SK-N-SH (cell line): ENCODE results near the gene CCDC169. TPM values are rescaled to one million over a fixed set of nuclear protein-coding genes. Genes with fewer than 3 reads are reported as not detected.

Experiments
- CTCF ChIA-PET: fragments of 300-600, 350-600 bp; formaldehyde crosslinking; extraction: SDS; loops from one replicate; lab custom pipeline; 2021; lab: Yijun Ruan, JAX
- POLR2A ChIA-PET: fragments of 350-600 bp; sonication (Branson Sonifier 250); formaldehyde crosslinking; extraction: SDS; loops from one replicate; lab custom pipeline; 2020; ENCODE audit warnings: antibody characterized with exemption, inconsistent platforms; lab: Yijun Ruan, JAX
- DNase-seq: peaks from one replicate; pipeline ENCODE4 v3.0.0; 2012
- H2AFZ ChIP-seq: fragments of 200-600 bp; sonication (generic); 2 replicates; pipeline ENCODE4 v1.8.1; 2016; ENCODE audit warnings: antibody characterized with exemption, mild to moderate bottlenecking, low read depth
- H3F3A ChIP-seq: fragments of 200-600 bp; sonication (generic); replicated peaks from 2 replicates; pipeline ENCODE3; 2016; ENCODE audit warnings: antibody characterized with exemption, mild to moderate bottlenecking; ENCODE audit not compliant: insufficient read depth
- H3K27ac ChIP-seq, 2 experiments: fragments of 200-500 bp in 1 of 2; fragments of 200-600 bp in 1 of 2; sonication (Bioruptor generic) in 1 of 2; sonication (generic), shearing (Covaris generic) in 1 of 2; 2 replicates each; pipeline versions ENCODE4 v1.5.1 to v1.6.1; 2014 to 2016; ENCODE audit warnings: low read depth in 2 of 2, inconsistent platforms in 1 of 2, low read length in 1 of 2, mild to moderate bottlenecking in 1 of 2, mixed read lengths in 1 of 2
- H3K27me3 ChIP-seq: fragments of 200-600 bp; sonication (generic), shearing (Covaris generic); 2 replicates; pipeline ENCODE4 v1.6.1; 2016; ENCODE audit warnings: mixed run types; ENCODE audit not compliant: insufficient read depth
- H3K36me3 ChIP-seq, 2 experiments: fragments of 200-500 bp in 1 of 2; fragments of 200-600 bp in 1 of 2; sonication (Bioruptor generic) in 1 of 2; sonication (generic) in 1 of 2; replicated peaks in 1 of 2; 2 replicates each; pipeline versions ENCODE3 to v1.5.1; 2014 to 2016; ENCODE audit warnings: low read length in 1 of 2, mild to moderate bottlenecking in 1 of 2; ENCODE audit not compliant: insufficient read depth in 2 of 2, control insufficient read depth in 1 of 2
- H3K4me1 ChIP-seq, 2 experiments: fragments of 200-500 bp in 1 of 2; fragments of 200-600 bp in 1 of 2; sonication (Bioruptor generic) in 1 of 2; sonication (generic), shearing (Covaris generic) in 1 of 2; 2 replicates each; pipeline versions ENCODE4 v1.5.1 to v1.6.1; 2014 to 2016; ENCODE audit warnings: low read depth in 1 of 2, low read length in 1 of 2, mixed run types in 1 of 2; ENCODE audit not compliant: insufficient read depth in 2 of 2, control insufficient read depth in 1 of 2
- H3K4me2 ChIP-seq: fragments of 200-600 bp; sonication (generic), shearing (Covaris generic); 2 replicates; pipeline ENCODE4 v1.6.1; 2017; ENCODE audit warnings: mixed run types
- H3K4me3 ChIP-seq, 2 experiments: fragments of 200-500 bp in 1 of 2; fragments of 200-600 bp in 1 of 2; sonication (Bioruptor generic) in 1 of 2; sonication (generic), shearing (Covaris generic) in 1 of 2; 2 replicates each; pipeline versions ENCODE4 v1.5.1 to v1.8.1; 2014 to 2016; ENCODE audit warnings: low read depth in 2 of 2, inconsistent platforms in 1 of 2, low read length in 1 of 2, mild to moderate bottlenecking in 1 of 2, mixed read lengths in 1 of 2, moderate library complexity in 1 of 2
- H3K79me2 ChIP-seq: fragments of 200-600 bp; sonication (generic); 2 replicates; pipeline ENCODE4 v1.8.1; 2017; ENCODE audit warnings: mild to moderate bottlenecking; ENCODE audit not compliant: insufficient read depth
- H3K9ac ChIP-seq: fragments of 200-600 bp; sonication (generic); 2 replicates; pipeline ENCODE4 v1.6.1; 2017; ENCODE audit warnings: mixed run types
- H3K9me2 ChIP-seq: fragments of 200-600 bp; sonication (generic); 2 replicates; pipeline ENCODE4 v1.6.1; 2017; ENCODE audit warnings: mixed run types
- H3K9me3 ChIP-seq: fragments of 200-600 bp; sonication (generic); 2 replicates; pipeline ENCODE4 v1.6.1; 2017; ENCODE audit warnings: mixed run types, mild to moderate bottlenecking, moderate library complexity
- H4K20me1 ChIP-seq: fragments of 200-600 bp; sonication (generic); 2 replicates; pipeline ENCODE4 v1.6.1; 2017; ENCODE audit warnings: mild to moderate bottlenecking, mixed run types; ENCODE audit not compliant: insufficient read depth
- ELF1 ChIP-seq: IDR thresholded peaks from 2 replicates; pipeline ENCODE4 v1.4.0; 2012
- EZH2phosphoT487 ChIP-seq: fragments of 200-600 bp; sonication (generic); IDR thresholded peaks from 2 replicates; pipeline ENCODE4 v1.6.1; 2017; ENCODE audit warnings: low read depth, mixed run types, mild to moderate bottlenecking, antibody characterized with exemption, moderate library complexity, borderline replicate concordance
- FOSL2 ChIP-seq: IDR thresholded peaks from 2 replicates; pipeline ENCODE4 v1.4.0; 2012; ENCODE audit warnings: low read depth, mild to moderate bottlenecking, moderate library complexity, borderline replicate concordance
- GATA2 ChIP-seq: sonication (generic); formaldehyde crosslinking; IDR thresholded peaks from 2 replicates; pipeline ENCODE4 v1.5.0; 2020; ENCODE audit warnings: mild to moderate bottlenecking, missing genetic modification reagents
- RCOR1 ChIP-seq: fragments of 150-350 bp; IDR thresholded peaks from 2 replicates; pipeline ENCODE4 v1.6.1; 2017; ENCODE audit warnings: antibody characterized with exemption, low read length
- SMC3 ChIP-seq: IDR thresholded peaks from 2 replicates; pipeline ENCODE4 v1.6.1; 2012; ENCODE audit warnings: low read depth, low read length, improper control_type of control experiment
- TAF1 ChIP-seq: IDR thresholded peaks from 2 replicates; pipeline ENCODE4 v1.6.1; 2012; ENCODE audit warnings: low read depth, mild to moderate bottlenecking, low read length, moderate library complexity, borderline replicate concordance
- TEAD4 ChIP-seq: IDR thresholded peaks from 2 replicates; pipeline ENCODE4 v1.4.0; 2012; ENCODE audit warnings: mild to moderate bottlenecking, borderline replicate concordance; ENCODE audit not compliant: insufficient read depth
- polyA plus RNA-seq, 3 experiments: library from polyadenylated mRNA; depleted of rRNA; stranded (reverse); fragments of >200 nt; gene quantifications; 2 replicates each; pipeline ENCODE4 v1.2.3, GENCODE V29; 2012
- TF ChIP-seq, protein P1 (sequence below): IDR thresholded peaks from 2 replicates; pipeline ENCODE4 v1.4.0; 2012; ENCODE audit warnings: low read depth, borderline replicate concordance
- TF ChIP-seq, protein P2 (sequence below): fragments of 200-600 bp; sonication (generic); IDR thresholded peaks from 2 replicates; pipeline ENCODE4 v1.6.1; 2017; ENCODE audit warnings: antibody characterized with exemption, mild to moderate bottlenecking, moderate library complexity
- TF ChIP-seq, protein P3 (sequence below): IDR thresholded peaks from 2 replicates; pipeline ENCODE4 v1.6.1; 2012; ENCODE audit warnings: mild to moderate bottlenecking, low read depth, low read length, moderate library complexity
- TF ChIP-seq, protein P4 (sequence below): IDR thresholded peaks from 2 replicates; pipeline ENCODE4 v1.4.0; 2012; ENCODE audit warnings: low read depth, borderline replicate concordance

The CCDC169 gene
- polyA plus RNA-seq, 1 of the 3 experiments (the other 2 are of a cell fraction) = 1.8 TPM

DNA sequence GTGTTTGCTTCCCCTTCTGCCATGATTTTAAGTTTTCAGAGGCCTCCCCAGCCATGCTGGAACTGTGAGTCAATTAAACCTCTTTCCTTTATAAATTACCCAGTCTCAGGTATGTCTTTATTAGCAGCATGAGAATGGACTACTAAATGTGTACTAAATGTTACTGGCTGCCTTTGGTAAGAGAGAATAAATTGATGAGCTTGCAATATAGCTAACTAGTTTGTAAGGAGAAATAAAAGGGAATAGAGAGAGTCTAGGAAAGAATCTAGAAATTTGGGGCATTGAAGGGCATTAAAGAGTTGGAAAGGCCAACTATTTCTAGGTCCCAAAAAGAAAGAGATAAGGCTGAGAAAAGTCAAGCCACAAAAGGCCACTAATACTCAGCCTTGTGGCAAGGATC lies 77.7 kb downstream of the CCDC169 start:
- Histone ChIP-seq H3K27me3 (no peaks in the 10 kb centered on the region), H3K9ac (no peak overlapping the region), H2AFZ (no peak overlapping the region), H3K9me3 (no peaks in the 10 kb centered on the region), H3K4me1 (no peaks in the 10 kb centered on the region), H3F3A (no peaks in the 10 kb centered on the region), H3K4me2 (no peak overlapping the region), H3K4me3 (no peak overlapping the region), H3K9me2 (no peaks in the 10 kb centered on the region), H3K36me3 (no peaks in the 10 kb centered on the region), H3K79me2 (no peaks in the 10 kb centered on the region), H4K20me1 (no peaks in the 10 kb centered on the region), H3K27ac (no peak overlapping the region)
- TF ChIP-seq FOSL2 (no peak), EZH2phosphoT487 (no peak), GATA2 (CRISPR knock-in tag) (no peak), TEAD4 (no peak), RCOR1 (no peak), SMC3 (no peak), TAF1 (no peak), ELF1 (no peak)
- TF ChIP-seq, protein P1, sequence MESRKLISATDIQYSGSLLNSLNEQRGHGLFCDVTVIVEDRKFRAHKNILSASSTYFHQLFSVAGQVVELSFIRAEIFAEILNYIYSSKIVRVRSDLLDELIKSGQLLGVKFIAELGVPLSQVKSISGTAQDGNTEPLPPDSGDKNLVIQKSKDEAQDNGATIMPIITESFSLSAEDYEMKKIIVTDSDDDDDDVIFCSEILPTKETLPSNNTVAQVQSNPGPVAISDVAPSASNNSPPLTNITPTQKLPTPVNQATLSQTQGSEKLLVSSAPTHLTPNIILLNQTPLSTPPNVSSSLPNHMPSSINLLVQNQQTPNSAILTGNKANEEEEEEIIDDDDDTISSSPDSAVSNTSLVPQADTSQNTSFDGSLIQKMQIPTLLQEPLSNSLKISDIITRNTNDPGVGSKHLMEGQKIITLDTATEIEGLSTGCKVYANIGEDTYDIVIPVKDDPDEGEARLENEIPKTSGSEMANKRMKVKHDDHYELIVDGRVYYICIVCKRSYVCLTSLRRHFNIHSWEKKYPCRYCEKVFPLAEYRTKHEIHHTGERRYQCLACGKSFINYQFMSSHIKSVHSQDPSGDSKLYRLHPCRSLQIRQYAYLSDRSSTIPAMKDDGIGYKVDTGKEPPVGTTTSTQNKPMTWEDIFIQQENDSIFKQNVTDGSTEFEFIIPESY = no peak
- TF ChIP-seq, protein P2, sequence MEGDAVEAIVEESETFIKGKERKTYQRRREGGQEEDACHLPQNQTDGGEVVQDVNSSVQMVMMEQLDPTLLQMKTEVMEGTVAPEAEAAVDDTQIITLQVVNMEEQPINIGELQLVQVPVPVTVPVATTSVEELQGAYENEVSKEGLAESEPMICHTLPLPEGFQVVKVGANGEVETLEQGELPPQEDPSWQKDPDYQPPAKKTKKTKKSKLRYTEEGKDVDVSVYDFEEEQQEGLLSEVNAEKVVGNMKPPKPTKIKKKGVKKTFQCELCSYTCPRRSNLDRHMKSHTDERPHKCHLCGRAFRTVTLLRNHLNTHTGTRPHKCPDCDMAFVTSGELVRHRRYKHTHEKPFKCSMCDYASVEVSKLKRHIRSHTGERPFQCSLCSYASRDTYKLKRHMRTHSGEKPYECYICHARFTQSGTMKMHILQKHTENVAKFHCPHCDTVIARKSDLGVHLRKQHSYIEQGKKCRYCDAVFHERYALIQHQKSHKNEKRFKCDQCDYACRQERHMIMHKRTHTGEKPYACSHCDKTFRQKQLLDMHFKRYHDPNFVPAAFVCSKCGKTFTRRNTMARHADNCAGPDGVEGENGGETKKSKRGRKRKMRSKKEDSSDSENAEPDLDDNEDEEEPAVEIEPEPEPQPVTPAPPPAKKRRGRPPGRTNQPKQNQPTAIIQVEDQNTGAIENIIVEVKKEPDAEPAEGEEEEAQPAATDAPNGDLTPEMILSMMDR = no peak
- TF ChIP-seq, protein P3, sequence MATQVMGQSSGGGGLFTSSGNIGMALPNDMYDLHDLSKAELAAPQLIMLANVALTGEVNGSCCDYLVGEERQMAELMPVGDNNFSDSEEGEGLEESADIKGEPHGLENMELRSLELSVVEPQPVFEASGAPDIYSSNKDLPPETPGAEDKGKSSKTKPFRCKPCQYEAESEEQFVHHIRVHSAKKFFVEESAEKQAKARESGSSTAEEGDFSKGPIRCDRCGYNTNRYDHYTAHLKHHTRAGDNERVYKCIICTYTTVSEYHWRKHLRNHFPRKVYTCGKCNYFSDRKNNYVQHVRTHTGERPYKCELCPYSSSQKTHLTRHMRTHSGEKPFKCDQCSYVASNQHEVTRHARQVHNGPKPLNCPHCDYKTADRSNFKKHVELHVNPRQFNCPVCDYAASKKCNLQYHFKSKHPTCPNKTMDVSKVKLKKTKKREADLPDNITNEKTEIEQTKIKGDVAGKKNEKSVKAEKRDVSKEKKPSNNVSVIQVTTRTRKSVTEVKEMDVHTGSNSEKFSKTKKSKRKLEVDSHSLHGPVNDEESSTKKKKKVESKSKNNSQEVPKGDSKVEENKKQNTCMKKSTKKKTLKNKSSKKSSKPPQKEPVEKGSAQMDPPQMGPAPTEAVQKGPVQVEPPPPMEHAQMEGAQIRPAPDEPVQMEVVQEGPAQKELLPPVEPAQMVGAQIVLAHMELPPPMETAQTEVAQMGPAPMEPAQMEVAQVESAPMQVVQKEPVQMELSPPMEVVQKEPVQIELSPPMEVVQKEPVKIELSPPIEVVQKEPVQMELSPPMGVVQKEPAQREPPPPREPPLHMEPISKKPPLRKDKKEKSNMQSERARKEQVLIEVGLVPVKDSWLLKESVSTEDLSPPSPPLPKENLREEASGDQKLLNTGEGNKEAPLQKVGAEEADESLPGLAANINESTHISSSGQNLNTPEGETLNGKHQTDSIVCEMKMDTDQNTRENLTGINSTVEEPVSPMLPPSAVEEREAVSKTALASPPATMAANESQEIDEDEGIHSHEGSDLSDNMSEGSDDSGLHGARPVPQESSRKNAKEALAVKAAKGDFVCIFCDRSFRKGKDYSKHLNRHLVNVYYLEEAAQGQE = no peak
- TF ChIP-seq, protein P4, sequence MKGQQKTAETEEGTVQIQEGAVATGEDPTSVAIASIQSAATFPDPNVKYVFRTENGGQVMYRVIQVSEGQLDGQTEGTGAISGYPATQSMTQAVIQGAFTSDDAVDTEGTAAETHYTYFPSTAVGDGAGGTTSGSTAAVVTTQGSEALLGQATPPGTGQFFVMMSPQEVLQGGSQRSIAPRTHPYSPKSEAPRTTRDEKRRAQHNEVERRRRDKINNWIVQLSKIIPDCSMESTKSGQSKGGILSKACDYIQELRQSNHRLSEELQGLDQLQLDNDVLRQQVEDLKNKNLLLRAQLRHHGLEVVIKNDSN = no peak
- no peak for DNase-seq
- ChIA-PET CTCF (interaction anchor here (0.7 kb wide), 1 partner anchor 63 kb away, joined by 3 read pairs; no protein-coding TSS in a partner anchor), POLR2A (no interaction called here)
